AG04450 (cell line): ENCODE measurements around the gene PLOD3. TPM values are rescaled to one million over a fixed set of nuclear protein-coding genes. Genes with fewer than 3 reads are reported as not detected.

Source experiments
- CTCF ChIA-PET: fragments of 300-600, 350-600 bp; formaldehyde crosslinking; extraction: SDS; loops from one replicate; lab custom pipeline; 2022; ENCODE audit warnings: antibody characterized with exemption, inconsistent platforms; lab: Charles Lee
- POLR2A ChIA-PET: fragments of 350-600 bp; formaldehyde crosslinking; extraction: SDS; loops from one replicate; lab custom pipeline; 2021; ENCODE audit warnings: antibody characterized with exemption, inconsistent platforms; lab: Yijun Ruan, JAX
- DNase-seq: peaks from one replicate; pipeline ENCODE4 v3.0.0-alpha.2; 2011; ENCODE audit warnings: low read depth, low spot score
- H3K27ac ChIP-seq: one replicate; pipeline ENCODE4 v1.5.1; 2012; ENCODE audit warnings: low read depth, low read length, control low read depth
- H3K27me3 ChIP-seq: one replicate; pipeline ENCODE4 v1.6.0; 2012; ENCODE audit warnings: low read length; ENCODE audit not compliant: control insufficient read depth, insufficient read depth
- H3K4me3 ChIP-seq: 2 replicates; pipeline ENCODE4 v1.5.1; 2011; ENCODE audit warnings: mild to moderate bottlenecking, low read depth, low read length, control low read depth
- H3K9me3 ChIP-seq: 2 replicates; pipeline ENCODE4 v1.5.1; 2012; ENCODE audit warnings: low read length; ENCODE audit not compliant: control insufficient read depth, insufficient read depth
- polyA plus RNA-seq: library from polyadenylated mRNA; depleted of rRNA; stranded (reverse); fragments of >200 nt; gene quantifications from 2 replicates; pipeline ENCODE4 v1.2.3, GENCODE V29; 2011
- TF ChIP-seq, protein P1 (sequence below): IDR thresholded peaks from 2 replicates; pipeline ENCODE4 v1.5.1; 2011; ENCODE audit warnings: low read depth, low read length, control low read depth, inconsistent platforms

The PLOD3 gene
- polyA plus RNA-seq, 1 experiment, result 60.6 TPM

- Histone ChIP-seq H3K4me3 (no peak overlapping the region), H3K9me3 (no peaks in the 10 kb centered on the region), H3K27ac (no peak overlapping the region), H3K27me3 (no peaks in the 10 kb centered on the region)
- ChIA-PET POLR2A (no interaction called here), CTCF (no interaction called here)
- DNase-seq, result no peak
- TF ChIP-seq, protein P1, sequence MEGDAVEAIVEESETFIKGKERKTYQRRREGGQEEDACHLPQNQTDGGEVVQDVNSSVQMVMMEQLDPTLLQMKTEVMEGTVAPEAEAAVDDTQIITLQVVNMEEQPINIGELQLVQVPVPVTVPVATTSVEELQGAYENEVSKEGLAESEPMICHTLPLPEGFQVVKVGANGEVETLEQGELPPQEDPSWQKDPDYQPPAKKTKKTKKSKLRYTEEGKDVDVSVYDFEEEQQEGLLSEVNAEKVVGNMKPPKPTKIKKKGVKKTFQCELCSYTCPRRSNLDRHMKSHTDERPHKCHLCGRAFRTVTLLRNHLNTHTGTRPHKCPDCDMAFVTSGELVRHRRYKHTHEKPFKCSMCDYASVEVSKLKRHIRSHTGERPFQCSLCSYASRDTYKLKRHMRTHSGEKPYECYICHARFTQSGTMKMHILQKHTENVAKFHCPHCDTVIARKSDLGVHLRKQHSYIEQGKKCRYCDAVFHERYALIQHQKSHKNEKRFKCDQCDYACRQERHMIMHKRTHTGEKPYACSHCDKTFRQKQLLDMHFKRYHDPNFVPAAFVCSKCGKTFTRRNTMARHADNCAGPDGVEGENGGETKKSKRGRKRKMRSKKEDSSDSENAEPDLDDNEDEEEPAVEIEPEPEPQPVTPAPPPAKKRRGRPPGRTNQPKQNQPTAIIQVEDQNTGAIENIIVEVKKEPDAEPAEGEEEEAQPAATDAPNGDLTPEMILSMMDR, result no peak
These were observed 14.3 kb upstream of the PLOD3 start for GRCh38 chr7:101231644-101232043.

DNA sequence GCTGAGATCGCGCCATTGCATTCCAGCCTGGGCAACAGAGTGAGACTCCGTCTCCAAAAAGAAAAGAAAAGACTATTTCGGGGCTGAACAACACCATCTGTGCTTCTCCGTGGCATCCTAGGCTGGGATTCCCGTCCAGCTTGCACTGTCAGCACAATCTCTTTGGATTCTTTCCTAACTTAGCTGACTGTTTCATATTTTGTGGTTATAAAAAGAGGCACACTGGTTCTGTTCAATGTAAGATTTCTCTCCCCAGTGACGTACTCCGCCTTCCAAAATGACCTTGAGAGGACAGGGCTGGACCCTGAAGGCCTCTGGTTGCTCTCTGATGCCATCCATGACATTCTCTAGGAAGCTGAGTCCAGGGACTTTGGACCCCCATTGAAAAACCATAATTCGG is 9.3 kb upstream of the PLOD3 start:
- POLR2A ChIA-PET, result no interaction called here

GRCh38 chr7:101225650-101226049 is 8.3 kb upstream of the PLOD3 start:
- Histone ChIP-seq H3K9me3 (no peaks in the 10 kb centered on the region; the same call in 1 of the 2 replicates), H3K4me3 (no peak overlapping the region), H3K27me3 (no peaks in the 10 kb centered on the region), H3K27ac (no peak overlapping the region)
- ChIA-PET CTCF (interaction anchor here (0.7 kb wide), 1 partner anchor 24 kb away, joined by 3 read pairs; no protein-coding TSS in a partner anchor), POLR2A (interaction anchor here (0.6 kb wide), 1 partner anchor 9 kb away, joined by 3 read pairs; no protein-coding TSS in a partner anchor)
- TF ChIP-seq, protein P1, result no peak
- DNase-seq, result no peak

More for the DNA sequence above, 9.3 kb upstream of the PLOD3 start:
- TF ChIP-seq, protein P1, result no peak
- Histone ChIP-seq H3K4me3 (no peak overlapping the region), H3K27me3 (no peaks in the 10 kb centered on the region), H3K27ac (no peak overlapping the region), H3K9me3 (no peaks in the 10 kb centered on the region)
- DNase-seq, result no peak
- CTCF ChIA-PET, result interaction anchor here (1.0 to 1.9 kb wide), 3 partner anchors 9 to 34 kb away, joined by 4 read pairs; partner anchors contain the start of genes PLOD3 and ZNHIT1

GRCh38 chr7:101223528-101223927 is 6.1 kb upstream of the PLOD3 start:
- ChIA-PET POLR2A (interaction anchor here (0.7 kb wide), 1 partner anchor 20 kb away, joined by 3 read pairs; no protein-coding TSS in a partner anchor), CTCF (no interaction called here)
- H3K9me3 ChIP-seq, result no peaks in the 10 kb centered on the region; the same call in 1 of the 2 replicates
- no peaks in the 10 kb centered on the region for H3K27me3 ChIP-seq
- no peak for DNase-seq
- H3K4me3 ChIP-seq, result no peak overlapping the region
- H3K27ac ChIP-seq, result no peak overlapping the region
- TF ChIP-seq, protein P1, result no peak

- POLR2A ChIA-PET, result no interaction called here
- H3K27me3 ChIP-seq, result no peaks in the 10 kb centered on the region
- no peak overlapping the region for H3K4me3 ChIP-seq
- no peak for DNase-seq
- H3K27ac ChIP-seq, result no peak overlapping the region
- CTCF ChIA-PET, result interaction anchor here (0.6 to 1.4 kb wide), 2 partner anchors 28 to 30 kb away, joined by 6 to 7 read pairs; no protein-coding TSS in a partner anchor
- TF ChIP-seq, protein P1, result no peak
- no peaks in the 10 kb centered on the region; the same call in 1 of the 2 replicates for H3K9me3 ChIP-seq
These were observed 5.0 kb upstream of the PLOD3 start for GRCh38 chr7:101222275-101222830.
